Erythroblast (primary cell): Measurements from ENCODE around the gene BUD23.

Experiments
- DNase-seq, 2 experiments: peaks; one replicate each; lab custom pipeline; 2025; lab: John Stamatoyannopoulos, UW
- GATA1 ChIP-seq: IDR thresholded peaks from 2 replicates; pipeline ENCODE4 v1.6.1; 2011; ENCODE audit warnings: low read depth, mild to moderate bottlenecking, control low read depth, low read length, moderate library complexity
- POLR2A ChIP-seq: IDR thresholded peaks from 2 replicates; pipeline ENCODE4 v1.6.1; 2011; ENCODE audit warnings: mild to moderate bottlenecking, low read length

The BUD23 gene

GRCh38 chr7:73683056-73683787 lies at the start of gene BUD23, which contains the start of gene DNAJC30:
Gene BUD23, plus strand, starts transcription at chr7:73683597. Its CDS starts 29 bp downstream, at chr7:73683626.
Gene DNAJC30, minus strand, starts transcription at chr7:73683453. Its CDS starts 30 bp downstream, at chr7:73683423.
- DNase-seq = peak; percentile 97 to 98
- TF ChIP-seq GATA1 (no peak), POLR2A (peak; percentile 71)

- TF ChIP-seq GATA1 = no peak
- no peak for TF ChIP-seq POLR2A
- DNase-seq = no peak
Observed at GRCh38 chr7:73633844-73634243, 49.6 kb upstream of the BUD23 start.

GRCh38 chr7:73635428-73636200 lies 47.8 kb upstream of the BUD23 start:
- DNase-seq = no peak
- TF ChIP-seq POLR2A (no peak), GATA1 (no peak)

GRCh38 chr7:73638911-73639310 lies 44.5 kb upstream of the BUD23 start:
- TF ChIP-seq POLR2A (no peak), GATA1 (no peak)
- DNase-seq = no peak

- TF ChIP-seq GATA1 = no peak
- TF ChIP-seq POLR2A = no peak
- no peak for DNase-seq
Observed at GRCh38 chr7:73642834-73643233, 40.6 kb upstream of the BUD23 start.

- DNase-seq = no peak
- TF ChIP-seq GATA1 = no peak
Observed at GRCh38 chr7:73644688-73645286, 38.6 kb upstream of the BUD23 start.

- TF ChIP-seq POLR2A (no peak), GATA1 (no peak)
- DNase-seq = no peak
Observed at GRCh38 chr7:73645643-73646174, 37.7 kb upstream of the BUD23 start.

GRCh38 chr7:73646785-73647724 lies 36.3 kb upstream of the BUD23 start:
- no peak for DNase-seq

GRCh38 chr7:73647725-73648592 lies 35.4 kb upstream of the BUD23 start:
- peak; percentile 19 to 21 for DNase-seq
- TF ChIP-seq GATA1 (no peak), POLR2A (no peak)

More at GRCh38 chr7:73646785-73647724, 36.3 kb upstream of the BUD23 start:
- TF ChIP-seq GATA1 = no peak
- no peak for TF ChIP-seq POLR2A

GRCh38 chr7:73648593-73649332 lies 34.6 kb upstream of the BUD23 start:
- TF ChIP-seq POLR2A = no peak
- DNase-seq = no peak

- no peak for DNase-seq
- no peak for TF ChIP-seq GATA1
- no peak for TF ChIP-seq POLR2A
Observed at GRCh38 chr7:73649576-73649975, 33.8 kb upstream of the BUD23 start.
